ENCODE results near the gene HDAC4.
"Not testable (repeated sequence)": the region's sequence is repeated elsewhere in the genome, so short reads cannot be mapped to it uniquely, and the experiment has no call there.

HDAC4 gene

GRCh38 chr2:239283288-239283945 is 117.4 kb downstream of the HDAC4 start:
- H3K4me3 ChIP-seq (ENCODE audit: low read length) = no peak overlapping the region
- no peaks in the 10 kb centered on the region for H3K27me3 ChIP-seq (ENCODE audit: control insufficient read depth, insufficient read depth, low read length)
- H3K9me3 ChIP-seq (ENCODE audit: control insufficient read depth, low read length) = no peaks in the 10 kb centered on the region
- H3K36me3 ChIP-seq (ENCODE audit: control insufficient read depth, insufficient read depth, low read length) = no peaks in the 10 kb centered on the region
- H3K4me1 ChIP-seq (ENCODE audit: control insufficient read depth, insufficient read depth, low read length) = peaks cover 17% of the 10 kb centered on the region
- no peak overlapping the region for H3K9ac ChIP-seq (ENCODE audit: low read length)

- peaks cover 17% of the 10 kb centered on the region for H3K4me1 ChIP-seq (ENCODE audit: control insufficient read depth, insufficient read depth, low read length)
- no peaks in the 10 kb centered on the region for H3K9me3 ChIP-seq (ENCODE audit: control insufficient read depth, low read length)
- no peaks in the 10 kb centered on the region for H3K27me3 ChIP-seq (ENCODE audit: control insufficient read depth, insufficient read depth, low read length)
- H3K4me3 ChIP-seq (ENCODE audit: low read length) = no peak overlapping the region
- no peaks in the 10 kb centered on the region for H3K36me3 ChIP-seq (ENCODE audit: control insufficient read depth, insufficient read depth, low read length)
- H3K9ac ChIP-seq (ENCODE audit: low read length) = no peak overlapping the region
Measured at GRCh38 chr2:239282448-239283287, 118.2 kb downstream of the HDAC4 start.

GRCh38 chr2:239280296-239281017 is 120.4 kb downstream of the HDAC4 start:
- H3K4me3 ChIP-seq (ENCODE audit: low read length); H3K9ac ChIP-seq (ENCODE audit: low read length); H3K27me3 ChIP-seq (ENCODE audit: control insufficient read depth, insufficient read depth, low read length); H3K36me3 ChIP-seq (ENCODE audit: control insufficient read depth, insufficient read depth, low read length); H3K9me3 ChIP-seq (ENCODE audit: control insufficient read depth, low read length): not testable (repeated sequence)
- peaks cover 31% of the 10 kb centered on the region for H3K4me1 ChIP-seq (ENCODE audit: control insufficient read depth, insufficient read depth, low read length)

GRCh38 chr2:239279508-239280295 is 121.1 kb downstream of the HDAC4 start:
- Histone ChIP-seq H3K9ac (ENCODE audit: low read length) (no peak overlapping the region), H3K4me3 (ENCODE audit: low read length) (no peak overlapping the region), H3K9me3 (ENCODE audit: control insufficient read depth, low read length) (no peaks in the 10 kb centered on the region), H3K4me1 (ENCODE audit: control insufficient read depth, insufficient read depth, low read length) (peaks cover 31% of the 10 kb centered on the region), H3K36me3 (ENCODE audit: control insufficient read depth, insufficient read depth, low read length) (no peaks in the 10 kb centered on the region), H3K27me3 (ENCODE audit: control insufficient read depth, insufficient read depth, low read length) (no peaks in the 10 kb centered on the region)

- H3K4me1 ChIP-seq (ENCODE audit: control insufficient read depth, insufficient read depth, low read length) = peaks cover 33% of the 10 kb centered on the region
- H3K36me3 ChIP-seq (ENCODE audit: control insufficient read depth, insufficient read depth, low read length) = no peaks in the 10 kb centered on the region
- H3K9me3 ChIP-seq (ENCODE audit: control insufficient read depth, low read length) = no peaks in the 10 kb centered on the region
Measured at GRCh38 chr2:239278941-239279365, 121.9 kb downstream of the HDAC4 start.

GRCh38 chr2:239278361-239278760 is 122.5 kb downstream of the HDAC4 start:
- H3K27me3 ChIP-seq (ENCODE audit: control insufficient read depth, insufficient read depth, low read length) = no peaks in the 10 kb centered on the region
- no peaks in the 10 kb centered on the region for H3K9me3 ChIP-seq (ENCODE audit: control insufficient read depth, low read length)
- H3K4me1 ChIP-seq (ENCODE audit: control insufficient read depth, insufficient read depth, low read length) = peaks cover 33% of the 10 kb centered on the region
- no peaks in the 10 kb centered on the region for H3K36me3 ChIP-seq (ENCODE audit: control insufficient read depth, insufficient read depth, low read length)
- no peak overlapping the region for H3K9ac ChIP-seq (ENCODE audit: low read length)
- H3K4me3 ChIP-seq (ENCODE audit: low read length) = no peak overlapping the region

More at GRCh38 chr2:239278941-239279365, 121.9 kb downstream of the HDAC4 start:
- no peak overlapping the region for H3K4me3 ChIP-seq (ENCODE audit: low read length)
- H3K27me3 ChIP-seq (ENCODE audit: control insufficient read depth, insufficient read depth, low read length) = no peaks in the 10 kb centered on the region
- no peak overlapping the region for H3K9ac ChIP-seq (ENCODE audit: low read length)

- H3K9me3 ChIP-seq (ENCODE audit: control insufficient read depth, low read length) = no peaks in the 10 kb centered on the region
- H3K4me1 ChIP-seq (ENCODE audit: control insufficient read depth, insufficient read depth, low read length) = peaks cover 33% of the 10 kb centered on the region
- H3K36me3 ChIP-seq (ENCODE audit: control insufficient read depth, insufficient read depth, low read length) = no peaks in the 10 kb centered on the region
- no peaks in the 10 kb centered on the region for H3K27me3 ChIP-seq (ENCODE audit: control insufficient read depth, insufficient read depth, low read length)
- no peak overlapping the region for H3K4me3 ChIP-seq (ENCODE audit: low read length)
- no peak overlapping the region for H3K9ac ChIP-seq (ENCODE audit: low read length)
Measured at GRCh38 chr2:239277401-239278085, 123.3 kb downstream of the HDAC4 start.

- Histone ChIP-seq H3K9ac (ENCODE audit: low read length) (no peak overlapping the region), H3K4me3 (ENCODE audit: low read length) (no peak overlapping the region), H3K36me3 (ENCODE audit: control insufficient read depth, insufficient read depth, low read length) (no peaks in the 10 kb centered on the region), H3K27me3 (ENCODE audit: control insufficient read depth, insufficient read depth, low read length) (no peaks in the 10 kb centered on the region), H3K9me3 (ENCODE audit: control insufficient read depth, low read length) (no peaks in the 10 kb centered on the region), H3K4me1 (ENCODE audit: control insufficient read depth, insufficient read depth, low read length) (peaks cover 33% of the 10 kb centered on the region)
Measured at GRCh38 chr2:239276851-239277250, 124.0 kb downstream of the HDAC4 start.

GRCh38 chr2:239275847-239276831 is 124.7 kb downstream of the HDAC4 start:
- H3K9me3 ChIP-seq (ENCODE audit: control insufficient read depth, low read length) = no peaks in the 10 kb centered on the region
- no peaks in the 10 kb centered on the region for H3K36me3 ChIP-seq (ENCODE audit: control insufficient read depth, insufficient read depth, low read length)
- H3K4me1 ChIP-seq (ENCODE audit: control insufficient read depth, insufficient read depth, low read length) = peaks cover 33% of the 10 kb centered on the region
- no peak overlapping the region for H3K4me3 ChIP-seq (ENCODE audit: low read length)
- peak overlapping the region; percentile 26 for H3K9ac ChIP-seq (ENCODE audit: low read length)
- no peaks in the 10 kb centered on the region for H3K27me3 ChIP-seq (ENCODE audit: control insufficient read depth, insufficient read depth, low read length)

- peak overlapping the region; percentile 26 for H3K9ac ChIP-seq (ENCODE audit: low read length)
- H3K36me3 ChIP-seq (ENCODE audit: control insufficient read depth, insufficient read depth, low read length) = no peaks in the 10 kb centered on the region
- H3K27me3 ChIP-seq (ENCODE audit: control insufficient read depth, insufficient read depth, low read length) = no peaks in the 10 kb centered on the region
- H3K4me1 ChIP-seq (ENCODE audit: control insufficient read depth, insufficient read depth, low read length) = peaks cover 33% of the 10 kb centered on the region
- H3K9me3 ChIP-seq (ENCODE audit: control insufficient read depth, low read length) = no peaks in the 10 kb centered on the region
- H3K4me3 ChIP-seq (ENCODE audit: low read length) = no peak overlapping the region
Measured at GRCh38 chr2:239275044-239275685, 125.7 kb downstream of the HDAC4 start.

All from mucosa of stomach (tissue), 1 donor.